Superior temporal gyrus (tissue), 1 donor: ENCODE measurements around the gene AIDA.
"Not testable (repeated sequence)": the region's sequence is repeated elsewhere in the genome, so short reads cannot be mapped to it uniquely, and the experiment has no call there.

Experiments
- DNase-seq: peaks from one replicate; pipeline ENCODE4 v3.0.0-alpha.2; 2016; ENCODE audit errors: extremely low spot score

The AIDA gene

DNA sequence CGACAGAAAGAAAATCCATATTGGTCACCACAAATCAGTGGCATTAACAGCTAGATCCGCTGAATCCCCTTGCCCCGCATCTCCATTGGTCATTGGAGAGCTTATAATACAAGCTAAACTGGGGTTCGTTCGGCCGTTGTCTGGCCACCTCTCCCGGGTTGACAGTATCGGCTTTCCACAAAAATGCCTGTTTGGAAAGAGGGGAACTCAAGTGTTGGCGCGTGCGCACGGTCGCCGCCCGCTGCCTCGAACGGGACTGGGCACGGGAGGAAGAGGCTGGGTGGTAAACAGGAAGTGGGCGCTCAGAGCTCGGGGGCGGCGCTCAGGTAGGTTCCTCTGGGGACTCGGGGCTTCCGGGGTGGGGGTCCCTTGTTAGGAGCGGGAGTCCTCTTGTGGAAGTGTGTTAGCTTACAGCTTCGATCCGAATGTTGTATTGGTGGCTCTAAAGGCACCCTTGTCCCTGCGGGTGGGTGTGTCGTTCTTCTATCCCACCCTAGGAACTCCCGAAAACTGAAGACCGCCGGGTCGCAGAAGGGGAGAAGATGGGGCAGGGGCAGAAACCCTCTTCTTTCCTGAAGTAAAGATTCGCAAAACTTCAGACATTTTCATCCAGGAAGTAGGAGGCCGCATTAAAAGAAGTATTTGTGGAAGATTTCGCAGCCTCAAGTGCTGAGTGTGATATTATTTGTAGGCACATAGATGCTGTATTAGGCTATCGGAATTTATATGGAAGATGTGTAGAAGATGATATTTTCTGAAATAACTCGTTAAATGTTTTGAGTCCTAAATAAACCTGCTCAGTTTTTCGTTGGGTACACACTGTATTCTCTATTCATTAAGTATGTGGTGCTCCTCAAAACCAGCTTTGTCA, 1.0 kb upstream of the AIDA start:
- DNase-seq, result peak; percentile 97

DNA sequence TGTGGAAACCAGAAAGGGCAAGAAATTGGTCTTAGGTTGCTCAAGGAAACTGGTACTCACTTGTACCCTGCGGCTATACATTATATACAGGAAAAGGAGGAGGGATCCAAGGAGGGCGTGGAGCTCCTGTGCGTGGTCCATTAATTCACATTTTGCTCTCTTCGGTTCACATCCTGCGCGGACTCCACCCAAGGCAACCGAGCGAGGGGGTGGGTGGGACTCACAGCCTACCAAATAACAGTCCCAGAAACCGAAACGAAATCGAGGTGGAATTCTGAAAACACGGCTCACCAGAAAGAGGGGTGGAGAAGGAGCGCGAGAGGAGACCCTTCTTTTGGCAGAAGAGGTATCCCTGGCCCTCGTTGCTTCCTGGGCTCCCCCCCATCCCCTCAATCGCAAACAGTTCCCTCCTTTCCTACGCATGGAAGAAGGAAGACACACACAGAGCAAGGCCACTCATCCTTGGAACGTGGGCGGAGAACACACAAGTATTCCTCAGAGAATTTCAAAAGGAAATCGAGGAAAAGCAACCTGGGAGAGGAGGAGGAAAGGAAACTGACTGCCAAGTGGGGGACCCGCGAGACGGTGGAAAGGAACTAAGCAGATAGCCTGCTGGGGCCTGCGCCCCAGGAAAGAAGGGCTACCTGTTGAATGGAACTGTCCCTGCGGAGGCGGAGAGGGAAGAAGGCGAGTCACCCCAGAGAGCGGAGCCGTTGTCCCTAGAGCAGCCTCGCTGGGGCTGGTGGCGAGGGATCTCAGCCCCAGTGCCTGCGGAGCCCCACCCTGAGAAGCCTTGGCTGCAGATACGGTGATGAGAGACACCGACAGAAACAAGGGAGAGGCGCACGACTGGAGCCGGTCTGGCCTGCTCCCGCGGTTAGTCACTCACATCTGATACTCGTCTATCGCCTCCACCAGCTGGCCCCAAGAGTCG, 705 bp downstream of the AIDA start:
- DNase-seq, result peak; percentile 40

DNA sequence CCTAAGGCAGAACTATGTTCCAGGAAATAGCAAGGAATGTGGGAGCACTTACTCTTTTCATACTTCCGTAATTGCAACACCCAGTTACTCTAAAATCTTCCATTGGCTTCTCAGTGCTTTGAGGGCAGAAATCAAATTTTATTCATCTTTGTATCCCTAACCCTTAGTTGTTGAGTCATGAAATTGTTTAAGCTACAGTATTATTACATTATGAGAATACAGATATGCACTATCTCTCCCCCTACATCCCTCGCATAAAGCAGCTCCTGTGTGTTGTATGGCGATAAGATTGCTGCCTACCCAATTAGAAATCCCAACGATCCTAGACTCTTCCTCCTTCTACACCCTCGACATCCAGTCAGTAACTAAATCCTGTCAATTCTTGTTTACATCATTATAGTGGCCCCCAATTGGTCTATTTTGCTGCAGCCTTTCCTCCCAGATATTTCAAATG, 2.6 kb downstream of the AIDA start:
- no peak for DNase-seq

DNA sequence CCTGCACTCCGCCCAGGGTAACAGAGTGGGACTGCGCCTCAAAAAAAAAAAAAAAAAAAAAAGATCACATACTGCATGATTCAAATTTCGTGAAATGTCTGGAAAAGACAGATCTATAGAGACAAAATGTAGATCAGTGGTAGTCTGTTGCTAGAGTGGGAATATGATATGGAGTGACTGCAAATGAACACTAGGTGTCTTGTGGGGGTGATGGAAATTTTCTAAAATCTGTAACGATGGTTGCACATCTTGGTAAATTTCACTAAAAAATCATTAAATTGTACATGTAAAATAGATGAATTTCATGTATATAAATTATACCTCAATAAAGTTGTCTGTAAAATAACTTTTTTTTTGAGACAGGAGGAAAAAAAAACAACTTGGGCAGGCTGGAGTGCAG, 5.5 kb downstream of the AIDA start:
- no peak for DNase-seq

DNA sequence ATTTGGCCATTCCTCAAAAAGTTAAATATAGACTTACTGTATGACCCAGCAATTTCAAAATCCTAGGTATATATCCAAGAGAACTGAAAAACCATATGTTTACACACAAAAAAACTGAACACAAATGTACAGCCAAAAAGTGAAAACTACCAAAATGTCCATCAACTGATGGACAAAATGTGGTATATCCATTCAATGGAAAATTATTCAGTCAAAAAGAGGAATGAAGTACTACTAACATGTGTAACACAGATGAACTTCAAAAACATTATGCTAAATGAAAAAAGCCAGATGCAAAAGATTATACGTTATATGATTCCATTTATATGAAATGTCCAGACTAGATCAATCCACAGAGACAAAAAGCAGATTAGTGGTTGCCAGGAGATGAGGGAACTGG, 8.0 kb downstream of the AIDA start:
- no peak for DNase-seq

DNA sequence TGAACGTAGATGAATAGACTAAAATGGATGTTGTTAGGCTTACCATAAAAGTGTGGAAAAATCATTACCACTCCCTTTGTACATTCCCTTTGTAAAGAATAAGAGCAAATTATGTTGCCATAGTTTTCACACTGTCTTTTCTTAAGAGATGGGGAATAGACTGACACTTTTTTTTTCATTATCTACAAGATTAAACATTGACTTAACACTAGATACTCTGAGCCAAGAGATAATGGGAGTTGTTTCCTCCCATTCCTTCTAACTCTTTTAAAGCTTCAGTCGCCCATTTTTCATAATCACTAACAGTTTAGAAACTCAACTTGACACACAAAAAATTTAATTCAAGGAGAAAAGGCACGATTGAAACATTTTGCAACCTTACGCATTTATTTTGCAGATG, 10.1 kb downstream of the AIDA start:
- no peak for DNase-seq

DNA sequence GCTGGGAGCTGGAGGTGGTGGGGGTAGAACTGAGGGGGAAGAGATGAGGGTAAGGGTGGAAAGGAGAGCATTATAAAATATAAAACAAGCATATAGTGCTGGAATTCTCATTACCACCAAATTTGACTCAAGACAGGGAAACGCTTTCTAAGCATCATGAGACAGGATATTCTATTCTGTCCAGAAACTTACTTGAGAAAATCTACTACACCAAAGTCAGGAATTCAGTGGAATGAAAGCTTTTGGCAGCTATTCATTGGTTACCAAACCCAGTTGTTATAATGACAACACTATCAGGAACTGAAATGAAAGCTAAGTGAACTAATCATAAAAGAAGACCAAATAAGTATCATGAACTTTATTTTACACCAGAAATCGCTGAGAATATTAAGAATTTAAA, 14.5 kb downstream of the AIDA start:
- no peak for DNase-seq

DNA sequence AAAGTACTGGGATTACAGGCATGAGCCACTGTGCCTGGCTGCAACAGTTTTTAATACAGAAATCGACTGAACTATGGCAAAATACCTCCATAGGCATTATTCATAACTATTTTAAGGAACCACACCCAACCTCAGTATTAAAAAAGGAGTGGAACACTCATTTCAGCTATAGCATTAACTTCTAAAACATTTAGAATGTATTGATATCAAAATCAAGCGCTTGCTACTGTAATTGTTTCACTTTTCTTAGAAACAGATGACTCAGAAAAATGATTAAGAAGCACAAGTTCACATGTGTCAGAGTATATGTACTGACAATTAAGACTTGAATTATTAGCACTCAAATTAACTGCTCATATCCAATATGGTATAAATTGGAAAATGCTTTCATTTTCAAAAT, 15.1 kb downstream of the AIDA start:
- no peak for DNase-seq

DNA sequence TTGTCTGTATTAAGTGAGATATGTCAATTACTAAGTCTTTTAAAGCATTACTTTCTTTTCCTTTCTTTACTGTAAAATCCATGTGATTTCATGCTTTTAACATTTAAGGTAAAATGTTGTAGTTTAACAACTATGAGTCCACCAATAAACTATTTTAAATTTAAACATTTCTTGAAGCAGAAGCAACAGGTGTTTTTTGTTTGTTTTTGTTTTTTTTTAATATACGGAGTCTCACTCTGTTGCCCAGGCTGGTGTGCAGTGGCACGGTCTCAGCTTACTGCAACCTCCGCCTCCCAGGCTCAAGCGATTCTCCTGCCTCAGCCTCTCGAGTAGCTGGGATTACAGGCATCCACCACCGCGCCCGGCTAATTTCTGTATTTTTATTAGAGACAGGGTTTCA, 15.6 kb downstream of the AIDA start:
- DNase-seq, result no peak

DNA sequence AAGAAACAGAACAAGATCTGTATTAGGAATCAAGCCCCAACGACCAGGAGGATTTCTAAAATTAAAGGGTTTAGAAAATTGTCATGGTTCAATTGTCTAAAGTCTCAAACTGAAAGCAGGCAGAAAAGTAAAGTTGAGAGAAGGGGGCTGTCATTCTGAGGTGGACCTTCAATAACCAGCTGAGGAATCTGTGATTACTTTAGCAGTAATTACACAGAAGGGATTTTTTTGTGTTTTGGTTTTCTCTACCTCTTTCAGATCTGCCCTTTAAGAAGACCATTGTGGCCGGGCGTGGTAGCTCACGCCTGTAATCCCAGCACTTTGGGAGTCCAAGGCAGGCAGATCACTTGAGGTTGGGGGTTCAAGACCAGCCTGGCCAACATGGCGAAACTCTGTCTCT, 17.4 kb downstream of the AIDA start:
- DNase-seq, result no peak

GRCh38 chr1:222691016-222691415, 21.3 kb downstream of the AIDA start:
- no peak for DNase-seq

DNA sequence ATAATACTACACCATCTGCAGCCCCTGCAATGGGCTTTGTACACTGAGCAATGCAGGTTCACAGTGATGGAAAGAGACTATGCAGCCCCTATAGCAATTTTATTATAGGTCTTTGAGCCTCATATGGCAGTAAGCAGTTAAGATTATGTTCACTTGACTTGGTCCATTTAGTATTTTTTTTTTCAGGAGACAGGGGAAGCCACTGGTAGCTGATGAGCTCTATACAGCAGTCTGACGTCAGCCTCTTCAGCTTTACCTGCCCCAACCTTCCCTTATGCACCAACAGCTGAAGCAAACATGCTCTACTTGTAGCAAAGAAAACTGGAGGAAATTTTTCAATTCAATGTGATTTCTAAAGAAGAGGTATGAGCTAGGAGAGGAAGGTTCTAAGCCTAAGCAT, 32.2 kb downstream of the AIDA start:
- DNase-seq, result no peak

DNA sequence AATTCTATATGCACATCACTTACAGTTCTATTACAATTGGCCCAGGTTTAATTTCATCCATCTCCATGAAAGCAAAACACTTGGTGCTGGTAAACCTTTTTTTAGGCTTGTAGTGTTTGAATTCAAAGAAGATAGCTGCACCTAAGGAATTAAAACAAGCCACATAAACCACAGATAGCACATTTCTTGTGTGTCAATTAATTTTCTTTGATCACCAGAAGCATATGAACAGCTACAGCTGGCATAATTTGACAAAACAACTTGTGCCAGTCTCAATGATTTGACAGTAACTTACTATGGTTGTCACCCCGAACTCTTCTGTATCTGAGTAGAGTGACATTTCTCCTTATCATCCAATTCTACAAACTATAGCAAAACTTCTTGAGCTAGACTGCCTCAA, 42.2 kb downstream of the AIDA start:
- no peak for DNase-seq

GRCh38 chr1:222669107-222669506, 43.2 kb downstream of the AIDA start:
- DNase-seq, result not testable (repeated sequence)

- DNase-seq, result not testable (repeated sequence)
These were observed 44.1 kb downstream of the AIDA start for GRCh38 chr1:222668184-222668583.

DNA sequence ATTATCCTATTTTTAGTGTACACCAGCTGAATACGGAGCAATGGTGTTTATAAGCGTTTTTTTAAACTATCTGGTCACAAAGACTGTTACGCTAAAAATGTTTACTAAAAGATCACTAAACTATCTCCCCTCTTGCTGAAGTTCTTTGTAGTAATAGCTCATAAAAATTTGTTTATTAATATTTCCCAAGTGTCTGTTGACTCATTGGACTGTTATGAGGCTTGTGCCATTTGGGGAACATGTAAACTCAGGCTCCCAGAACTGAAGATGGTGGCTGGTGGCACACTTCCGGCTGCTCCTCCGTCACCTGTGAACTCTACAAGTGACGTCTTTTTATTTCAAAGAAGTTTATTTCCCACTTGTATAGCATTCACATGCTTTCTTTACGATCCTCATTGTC, 46.3 kb downstream of the AIDA start:
- no peak for DNase-seq

GRCh38 chr1:222663431-222663934, 48.8 kb downstream of the AIDA start:
- no peak for DNase-seq

- no peak for DNase-seq
These were observed 54.4 kb downstream of the AIDA start for GRCh38 chr1:222657899-222658298.

DNA sequence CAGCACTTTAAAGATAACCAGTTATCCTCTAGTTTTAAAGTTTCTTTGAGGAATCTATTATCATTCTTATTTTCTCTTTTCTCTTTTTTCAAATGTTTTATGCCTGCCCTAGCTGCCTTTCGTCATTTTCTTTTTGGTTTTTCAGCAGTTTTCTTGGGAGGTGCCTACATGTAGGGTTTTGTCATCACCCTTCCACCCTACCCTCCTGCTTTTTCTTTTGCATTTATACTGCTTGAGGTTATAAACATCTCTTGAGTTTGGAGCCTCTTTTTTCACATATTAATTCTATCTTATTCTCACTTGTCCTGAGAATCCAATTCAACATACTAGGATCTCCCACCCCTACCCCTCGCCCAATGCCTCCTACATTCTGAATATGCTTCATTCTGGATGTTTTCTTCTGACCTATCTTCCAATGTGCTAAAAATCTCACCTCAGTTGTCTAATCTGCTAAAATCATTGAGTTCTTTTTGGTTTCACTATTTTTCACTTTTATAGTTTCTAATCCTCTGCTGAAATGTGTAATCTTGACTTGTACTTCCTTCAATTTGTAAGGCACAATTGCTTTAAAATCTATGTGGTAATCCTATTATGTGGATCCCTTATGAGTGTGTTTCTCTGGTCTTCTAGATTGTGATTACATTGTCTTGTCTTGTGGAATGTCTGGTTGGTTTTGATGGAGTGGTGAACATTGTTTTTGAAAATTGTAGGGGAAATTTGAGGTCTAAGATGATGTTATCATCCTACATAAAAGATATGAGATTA, 55.7 kb downstream of the AIDA start:
- no peak for DNase-seq

DNA sequence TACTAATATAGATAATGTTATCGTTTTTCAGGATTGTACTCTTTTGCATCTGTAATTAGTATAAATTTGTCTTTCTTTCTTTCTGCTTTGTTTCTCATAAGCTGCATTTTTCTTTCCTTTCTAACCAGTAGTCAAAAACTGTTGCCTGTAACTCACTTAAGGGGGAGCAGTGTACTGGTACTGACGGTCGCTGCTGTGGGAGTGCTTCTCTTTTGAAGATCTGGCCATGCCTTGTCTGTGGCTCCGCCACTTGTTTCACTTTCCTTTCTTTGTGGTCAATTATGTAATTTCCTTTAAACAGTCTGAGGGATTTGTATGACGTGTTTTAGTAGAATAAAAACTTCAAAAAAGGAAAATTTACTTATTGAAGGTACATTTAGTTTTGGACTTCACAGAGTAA, 57.4 kb downstream of the AIDA start:
- DNase-seq, result no peak

- DNase-seq, result no peak
These were observed 59.0 kb downstream of the AIDA start for GRCh38 chr1:222653178-222653827.
